Activated CD8-positive, alpha-beta memory T cell treated with anti-CD3 and anti-CD28 coated beads, Interleukin-2, amount 50 U/mL, for 48 hours (primary cell): ENCODE data around the gene PPM1N.
"Not testable (repeated sequence)": the region's sequence is repeated elsewhere in the genome, so short reads cannot be mapped to it uniquely, and the experiment has no call there.

ENCODE experiments used
- DNase-seq: peaks from one replicate; pipeline ENCODE4 v3.0.0-alpha.2; 2020

The PPM1N gene

DNA sequence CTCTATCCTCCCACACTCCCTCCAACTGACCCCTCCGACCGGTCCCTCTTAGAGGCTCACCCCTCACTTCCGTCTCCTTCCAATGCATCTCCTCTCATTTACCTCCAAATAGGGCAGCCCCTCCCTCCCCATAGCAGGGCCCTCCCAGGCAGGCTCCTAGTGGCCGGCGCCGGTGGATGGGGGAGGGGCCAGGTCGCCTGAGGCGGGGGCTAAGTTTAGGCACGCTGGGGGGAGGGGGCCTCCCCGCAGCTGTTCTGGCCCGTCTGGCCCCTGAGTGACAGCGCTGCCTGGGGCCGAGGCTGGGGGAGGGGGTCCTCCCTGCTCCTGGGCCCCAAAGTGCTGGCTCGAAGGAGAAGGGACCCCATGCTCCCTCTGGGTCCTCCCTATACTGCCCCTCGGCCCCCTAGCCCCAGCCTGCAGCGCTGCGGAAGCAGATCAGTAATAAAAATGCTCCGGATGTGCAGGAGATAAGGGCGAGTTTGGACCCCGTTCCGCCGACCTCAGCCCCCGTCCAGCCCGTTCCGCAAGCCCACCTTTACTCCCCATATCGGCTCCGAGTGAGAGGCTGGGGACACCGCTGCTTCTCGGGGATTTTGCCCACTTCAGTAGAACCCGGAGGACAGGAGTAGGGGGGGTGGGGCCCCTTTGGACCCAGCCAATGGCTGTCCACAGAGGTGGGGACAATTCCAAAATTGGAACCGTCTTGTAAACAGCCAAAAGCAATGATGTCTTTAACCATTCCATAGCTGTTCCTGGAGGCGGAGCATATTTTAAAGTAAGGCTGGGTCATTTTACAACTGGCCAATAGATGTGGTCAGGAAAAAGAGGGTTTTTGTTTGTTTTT, 5.4 kb upstream of the PPM1N start:
- no peak for DNase-seq

DNA sequence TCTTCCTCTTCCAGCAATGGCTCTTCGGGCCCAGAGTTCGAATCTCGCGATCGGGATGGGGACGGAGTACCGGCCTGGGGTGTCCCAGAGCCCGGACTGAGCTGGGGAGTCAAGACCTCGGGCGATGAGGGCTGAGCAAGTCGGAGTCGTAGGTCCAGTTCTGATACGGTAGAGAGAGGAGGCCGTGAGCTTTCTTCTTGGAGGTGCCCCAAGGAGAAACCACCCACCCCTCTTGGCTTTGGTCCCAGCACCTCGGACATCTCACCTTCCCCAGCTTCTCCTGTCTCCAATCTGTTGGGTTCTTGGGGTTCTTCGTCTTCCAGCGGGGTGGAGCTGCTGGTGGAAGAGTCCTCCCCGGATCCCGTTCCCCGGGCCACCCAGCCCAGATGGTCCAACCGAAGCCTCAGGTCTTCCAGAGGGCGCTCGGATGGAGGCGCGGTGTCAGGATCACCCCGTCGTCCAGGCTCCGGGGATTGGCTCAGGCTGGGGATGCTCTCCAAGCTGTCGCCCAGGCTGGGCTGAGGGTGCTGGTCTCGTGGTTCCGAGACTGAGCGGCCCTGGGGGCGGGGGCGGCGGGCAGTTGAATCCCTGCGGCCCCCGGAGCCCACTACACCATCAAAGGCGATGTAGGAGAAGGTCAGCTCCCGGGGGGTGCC, 3.9 kb upstream of the PPM1N start:
- no peak for DNase-seq

DNA sequence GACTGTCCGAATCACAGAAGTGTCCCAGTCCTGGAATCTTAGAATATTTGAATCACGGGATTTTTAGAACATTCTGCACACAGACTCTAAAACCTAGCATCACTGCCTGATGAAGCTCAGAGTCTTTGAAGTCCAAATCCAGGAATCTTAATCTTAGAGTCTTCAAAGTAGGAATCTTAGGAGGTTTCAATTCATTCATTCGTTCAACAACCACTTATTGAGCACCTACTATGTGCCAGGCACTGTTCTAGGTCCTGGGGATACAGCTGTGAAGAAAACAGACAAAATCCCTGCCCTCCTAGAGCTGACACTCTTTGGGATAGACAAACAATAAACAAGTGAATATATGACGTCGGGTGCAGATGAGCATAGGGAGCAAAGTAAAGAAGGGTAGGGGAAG, 3.1 kb upstream of the PPM1N start:
- no peak for DNase-seq

DNA sequence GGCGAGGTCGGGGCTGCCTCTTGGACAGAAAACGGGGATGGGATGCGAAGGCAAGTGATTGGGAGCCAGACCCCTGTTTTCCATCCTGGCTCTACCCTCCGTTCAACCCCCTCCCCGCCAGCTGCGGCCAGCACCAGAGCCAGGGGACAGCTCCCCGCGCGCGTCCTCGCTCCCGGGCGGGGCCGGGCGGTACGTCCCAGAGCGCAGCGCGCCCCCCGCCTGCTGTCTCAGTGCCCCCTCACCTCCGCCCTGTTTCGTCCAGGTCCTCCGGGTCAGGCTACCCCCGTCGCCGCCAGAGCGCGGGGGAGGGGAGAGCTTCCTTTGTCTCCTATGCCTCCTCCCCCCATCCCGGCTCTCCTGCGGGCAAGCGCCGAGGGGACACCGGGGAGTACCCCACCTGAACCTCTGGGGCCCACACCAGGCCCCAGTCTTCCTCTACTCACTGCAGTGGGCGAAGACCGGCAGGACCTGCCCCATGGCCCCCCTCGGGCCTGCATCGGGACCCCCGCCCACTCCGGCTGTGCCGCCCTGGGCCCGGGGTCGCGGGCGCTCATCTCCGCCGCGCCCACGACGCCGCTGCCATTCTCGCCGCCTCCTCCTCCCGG, 1.8 kb upstream of the PPM1N start:
- peak; percentile 76 for DNase-seq

DNA sequence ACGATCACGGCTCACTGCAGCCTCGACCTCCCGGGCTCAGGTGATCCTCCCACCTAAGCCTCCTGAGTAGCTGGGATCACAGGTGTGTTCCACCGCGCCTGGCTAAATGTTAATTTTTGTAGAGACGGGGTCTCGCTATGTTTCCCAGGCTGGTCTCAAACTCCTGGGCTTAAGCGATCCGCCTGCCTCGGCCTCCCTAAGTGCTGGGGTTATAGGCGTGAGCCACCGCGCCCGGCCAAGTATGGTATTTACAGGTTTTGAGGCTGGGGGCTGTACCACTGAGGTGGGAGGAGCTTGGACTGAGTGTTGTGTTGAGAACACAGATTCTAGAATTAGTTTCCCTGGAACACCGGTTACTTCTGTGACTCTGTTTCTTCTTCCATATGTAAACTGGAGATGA, 452 bp upstream of the PPM1N start:
- no peak for DNase-seq

DNA sequence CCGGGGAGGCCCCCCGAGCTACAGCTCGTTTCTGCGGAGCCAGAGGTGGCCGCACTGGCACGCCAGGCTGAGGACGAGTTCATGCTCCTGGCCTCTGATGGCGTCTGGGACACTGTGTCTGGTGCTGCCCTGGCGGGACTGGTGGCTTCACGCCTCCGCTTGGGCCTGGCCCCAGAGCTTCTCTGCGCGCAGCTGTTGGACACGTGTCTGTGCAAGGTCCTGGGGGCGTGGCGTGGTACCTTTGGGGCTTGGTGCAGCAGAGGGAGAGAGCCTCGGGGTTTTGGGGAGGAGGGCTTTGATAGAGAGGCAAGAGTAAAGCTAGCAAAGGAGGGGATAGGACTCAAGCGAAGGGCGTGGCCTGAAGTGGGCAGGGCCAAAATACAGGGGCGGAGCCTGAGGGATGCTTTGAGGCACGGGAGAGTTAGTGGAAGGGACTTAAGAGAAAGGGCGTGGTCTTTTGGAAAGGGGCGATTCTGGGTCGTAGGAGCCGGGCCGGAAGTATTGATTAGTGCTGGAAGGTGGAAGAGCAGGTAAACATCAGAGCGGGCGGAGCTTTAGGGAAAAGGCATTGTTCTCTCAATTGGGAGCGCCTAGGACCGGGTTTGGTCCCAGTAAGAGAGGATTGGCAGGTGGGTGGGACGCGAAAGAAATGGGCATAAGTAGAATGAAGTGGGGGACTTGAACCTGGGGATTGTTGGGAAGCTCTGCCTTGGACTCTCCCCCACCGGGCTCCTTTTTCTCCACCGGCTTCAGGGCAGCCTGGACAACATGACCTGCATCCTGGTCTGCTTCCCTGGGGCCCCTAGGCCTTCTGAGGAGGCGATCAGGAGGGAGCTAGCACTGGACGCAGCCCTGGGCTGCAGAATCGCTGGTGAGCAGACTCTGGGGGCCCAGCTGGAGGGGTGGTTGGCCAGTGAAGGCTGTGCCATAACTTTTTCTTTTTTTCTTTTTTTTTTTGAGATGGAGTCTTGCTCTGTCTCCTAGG, 1.2 kb downstream of the PPM1N start:
- DNase-seq: peak; percentile 84

DNA sequence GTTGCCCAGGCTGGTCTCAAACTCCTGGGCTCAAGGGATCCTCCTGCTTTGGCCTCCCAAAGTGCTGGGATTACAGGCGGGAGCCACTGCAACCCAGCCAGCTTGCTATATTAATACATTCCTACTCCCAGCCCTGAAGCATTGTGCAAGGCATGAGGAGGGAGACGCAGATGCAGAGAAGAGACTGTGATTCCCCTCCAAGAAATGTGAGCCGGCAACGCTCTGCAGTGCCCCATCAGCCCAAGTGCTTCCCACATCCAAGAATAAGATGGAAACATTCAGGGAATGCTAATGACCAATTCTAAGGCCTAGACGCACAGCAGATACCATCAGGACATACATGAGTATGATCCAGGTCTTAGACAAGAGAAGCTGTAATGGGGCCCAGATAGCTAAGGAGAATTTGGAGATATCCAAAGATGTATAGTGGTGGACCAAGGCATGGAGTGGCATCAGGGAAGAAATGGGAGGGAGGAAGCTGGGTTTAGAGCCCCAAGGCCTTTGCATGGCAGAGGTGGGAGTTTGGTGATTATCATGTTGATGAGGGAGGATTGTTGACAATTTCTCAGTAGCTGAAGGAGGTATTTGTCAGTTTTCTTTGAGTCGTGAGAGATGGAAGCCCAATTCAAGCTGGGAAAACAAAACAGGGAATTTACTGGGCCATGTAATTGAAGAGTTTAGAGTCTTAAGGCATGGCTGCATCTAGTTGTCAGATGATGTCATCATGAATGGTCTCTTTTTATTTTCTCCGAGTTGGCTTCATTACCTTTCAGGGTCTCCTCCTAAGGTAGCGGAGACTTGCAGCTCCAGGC, 2.9 kb downstream of the PPM1N start:
- DNase-seq: no peak

DNA sequence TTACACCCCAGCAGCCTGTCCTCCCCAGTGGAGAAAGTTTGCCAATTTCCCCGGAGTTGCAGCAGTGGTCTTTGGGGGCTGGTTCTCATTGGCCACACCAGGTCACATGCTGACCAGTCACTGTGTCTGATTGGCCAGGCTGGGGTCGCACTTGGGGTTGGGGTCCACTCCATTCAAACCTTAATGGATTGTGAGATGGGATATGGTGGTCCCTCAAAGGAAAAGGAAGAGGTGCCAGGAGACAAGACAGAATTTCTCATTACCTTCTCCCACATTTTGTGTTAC, 3.4 kb downstream of the PPM1N start:
- no peak for DNase-seq

DNA sequence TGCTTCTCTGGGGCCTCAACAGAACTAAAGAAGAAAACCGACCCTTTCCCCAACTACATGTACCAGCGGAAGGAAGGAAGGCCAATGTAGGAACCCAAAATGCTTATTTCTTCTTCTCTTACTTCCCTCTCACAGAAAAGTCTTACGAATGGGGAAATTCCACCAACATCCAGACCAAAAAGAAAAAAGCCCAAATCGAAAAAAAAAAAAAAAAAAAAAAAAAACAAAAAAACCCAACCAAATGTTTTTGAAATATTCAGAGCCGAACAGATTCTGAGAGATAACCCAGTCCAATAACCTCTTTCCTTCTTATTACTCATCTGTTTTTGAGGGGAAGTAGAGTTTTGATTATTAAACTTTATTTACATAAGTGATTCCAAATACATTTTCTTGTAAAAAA, 3.9 kb downstream of the PPM1N start:
- no peak for DNase-seq

DNA sequence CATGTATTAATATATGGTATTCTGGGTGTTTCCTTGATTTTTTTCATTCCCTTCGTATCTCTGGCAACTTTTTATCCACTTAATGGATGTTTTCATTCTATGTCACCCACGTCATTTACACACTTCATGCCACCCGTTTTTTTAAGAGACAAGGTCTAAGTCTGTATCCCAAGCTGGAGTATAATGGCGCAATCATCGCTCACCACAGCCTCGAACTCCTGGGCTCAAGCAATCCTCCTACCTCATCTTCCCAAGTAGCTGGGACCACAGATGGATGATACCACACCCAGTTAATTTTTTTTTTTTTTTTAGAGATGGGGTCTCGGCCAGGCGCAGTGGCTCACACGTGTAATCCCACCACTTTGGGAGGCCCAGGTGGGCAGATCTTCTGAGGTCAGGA, 5.7 kb downstream of the PPM1N start:
- DNase-seq: no peak

DNA sequence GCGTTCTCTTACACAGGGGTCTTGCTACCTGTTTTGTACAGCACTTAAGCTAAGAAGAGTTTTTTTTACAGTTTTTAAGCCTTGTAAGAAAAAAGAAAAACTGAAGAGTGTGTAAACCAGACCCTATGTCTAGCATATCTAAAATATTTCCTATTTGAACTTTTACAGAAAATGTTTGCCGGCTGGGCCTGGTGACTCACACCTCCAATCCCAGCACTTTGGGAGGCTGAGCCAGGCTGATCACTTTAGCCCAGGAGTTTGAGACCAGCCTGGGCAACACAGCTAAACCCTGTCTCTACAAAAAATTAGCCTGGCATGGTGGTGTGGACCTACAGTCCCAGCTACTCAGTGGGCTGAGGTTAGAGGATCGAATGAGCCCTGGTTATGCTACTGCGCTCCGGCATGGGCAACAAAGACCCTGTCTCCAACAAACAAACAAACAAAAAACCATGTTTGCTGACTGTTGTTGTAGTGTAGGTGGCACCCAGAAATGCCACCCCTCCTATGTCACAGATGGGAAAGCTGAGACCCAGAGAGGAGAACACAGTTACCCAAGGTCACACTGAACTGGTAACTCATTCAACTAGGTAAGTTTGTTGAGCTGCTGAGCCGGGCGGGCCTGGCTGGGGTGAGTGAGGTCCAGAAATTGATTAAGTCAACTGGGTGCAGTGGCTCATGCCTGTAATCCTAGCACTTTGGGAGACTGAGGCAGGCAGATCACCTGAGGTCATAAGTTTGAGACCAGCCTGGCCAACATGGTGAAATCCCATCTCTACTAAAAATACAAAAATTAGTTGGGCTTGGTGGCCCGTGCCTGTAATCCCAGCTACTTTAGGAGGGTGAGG, 7.1 kb downstream of the PPM1N start:
- no peak for DNase-seq

DNA sequence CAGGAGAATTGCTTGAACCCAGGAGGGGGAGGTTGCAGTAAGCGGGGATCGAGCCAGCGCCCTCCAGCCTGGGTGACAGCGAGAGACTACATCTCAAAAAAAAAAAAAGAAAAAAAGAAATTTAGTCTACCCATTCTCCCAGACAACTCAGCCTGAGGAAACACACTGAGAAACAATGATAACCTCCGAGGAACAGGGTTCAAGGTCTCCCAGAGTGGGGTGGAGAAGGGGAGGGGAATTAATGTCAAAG, 7.7 kb downstream of the PPM1N start:
- no peak for DNase-seq

DNA sequence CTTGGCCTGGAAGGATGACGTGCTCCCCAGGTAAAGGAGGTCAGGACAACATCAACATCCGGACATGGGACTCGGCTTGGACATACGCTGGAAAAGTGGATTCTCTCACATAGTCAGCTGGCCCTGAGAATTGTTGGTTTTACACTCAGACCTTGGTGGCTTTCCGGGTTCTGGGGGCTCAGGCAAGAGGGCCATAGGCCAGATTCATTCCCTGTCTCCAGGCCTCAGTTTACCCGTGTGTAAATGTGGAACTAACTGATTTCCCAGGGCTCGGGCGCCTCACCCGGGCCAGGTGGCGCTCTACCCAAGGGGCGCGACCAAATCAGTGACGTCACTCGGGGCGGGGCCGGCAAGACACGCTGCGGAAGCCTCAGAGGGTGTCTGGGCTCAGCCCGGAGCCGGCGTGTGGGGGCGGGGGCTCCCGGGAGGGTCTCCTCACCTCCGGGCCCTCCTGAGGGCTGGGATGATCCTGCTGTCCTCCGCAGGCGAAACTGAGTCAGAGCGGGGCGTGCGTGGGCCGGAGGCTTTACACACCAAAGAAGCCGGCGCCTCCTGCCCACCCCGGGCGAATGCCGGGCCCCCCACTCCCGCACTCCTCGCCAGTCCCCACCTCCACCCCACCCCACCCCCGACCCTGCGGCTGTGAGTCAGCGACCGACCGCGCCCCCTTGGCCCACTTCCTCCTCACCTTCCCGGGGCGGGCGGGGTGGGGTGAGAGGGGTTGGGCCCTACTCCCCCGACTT, 8.2 kb downstream of the PPM1N start:
- peak; percentile 100 for DNase-seq

DNA sequence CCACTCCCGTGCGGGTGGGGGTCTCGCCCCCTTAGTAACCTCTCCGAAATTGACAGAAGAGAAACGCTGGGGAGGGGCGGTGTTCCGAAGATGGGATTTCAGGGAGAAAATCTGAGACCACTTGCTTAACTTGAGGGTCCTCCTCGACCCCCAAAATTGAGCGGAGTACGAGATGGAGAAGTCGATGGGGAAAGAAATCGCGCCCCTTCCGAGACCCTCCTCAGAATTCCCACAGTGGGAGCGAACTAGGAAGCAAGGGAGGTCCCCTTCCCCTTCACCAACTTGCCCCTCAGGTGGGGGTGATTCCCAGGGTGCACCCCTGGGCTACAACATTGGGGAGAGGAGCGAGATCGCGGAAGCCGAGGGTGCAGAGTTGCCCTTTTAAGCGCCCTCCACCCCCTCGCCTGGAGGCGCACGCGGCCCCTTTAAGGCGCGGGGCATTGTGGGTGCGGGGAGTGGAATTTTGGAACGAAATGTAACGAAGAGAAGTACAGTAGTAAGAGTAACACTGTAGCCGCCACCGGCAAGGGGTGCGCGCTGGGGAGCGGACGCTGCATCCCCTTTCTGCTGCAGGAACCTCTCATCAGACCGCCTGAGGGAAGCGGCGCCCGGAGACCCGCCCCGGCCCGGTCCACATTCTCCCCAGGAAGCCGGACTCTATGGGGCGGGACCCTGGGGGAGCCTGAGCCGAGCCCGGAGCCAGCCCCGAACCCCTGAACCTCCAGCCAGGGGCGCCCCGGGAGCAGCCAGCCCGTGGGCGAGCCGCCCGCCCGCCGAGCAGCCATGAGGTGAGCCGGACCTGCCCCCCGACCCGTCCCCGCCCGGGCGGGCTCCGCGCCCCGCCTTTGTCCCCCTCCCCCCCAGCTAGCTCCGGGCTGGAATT, 9.0 kb downstream of the PPM1N start, which contains the start of gene VASP:
VASP (plus strand) TSS at position 491 of the 883 bp plus-strand sequence; CDS start at position 784, 293 bp downstream.
- DNase-seq: peak; percentile 92

DNA sequence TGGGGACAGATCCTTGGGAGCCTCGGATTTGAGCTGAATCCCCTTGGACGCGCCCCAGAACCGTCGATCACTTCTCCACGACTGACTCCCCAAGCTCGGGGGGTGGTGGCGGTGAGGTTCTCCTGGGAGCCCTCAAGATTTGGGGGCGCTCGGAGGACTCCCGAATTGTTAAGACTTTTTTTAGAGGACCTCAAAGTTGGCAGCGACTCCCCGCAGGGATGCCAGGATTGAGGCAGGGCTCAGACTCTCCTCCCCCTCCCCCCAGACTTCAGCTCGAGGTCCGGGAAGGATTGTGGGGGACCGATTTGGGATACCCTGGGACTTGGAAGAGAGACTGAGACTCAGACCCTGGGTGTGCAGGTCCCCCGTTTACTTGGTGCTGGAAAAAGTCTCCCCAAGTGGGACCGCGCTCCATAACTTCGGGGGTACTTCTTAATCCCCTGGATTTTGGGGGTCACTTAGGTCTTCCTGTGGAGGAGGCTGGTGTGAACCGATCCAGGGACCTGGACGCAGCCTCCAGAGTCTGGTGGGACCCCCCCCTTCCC, 9.7 kb downstream of the PPM1N start:
- no peak for DNase-seq

DNA sequence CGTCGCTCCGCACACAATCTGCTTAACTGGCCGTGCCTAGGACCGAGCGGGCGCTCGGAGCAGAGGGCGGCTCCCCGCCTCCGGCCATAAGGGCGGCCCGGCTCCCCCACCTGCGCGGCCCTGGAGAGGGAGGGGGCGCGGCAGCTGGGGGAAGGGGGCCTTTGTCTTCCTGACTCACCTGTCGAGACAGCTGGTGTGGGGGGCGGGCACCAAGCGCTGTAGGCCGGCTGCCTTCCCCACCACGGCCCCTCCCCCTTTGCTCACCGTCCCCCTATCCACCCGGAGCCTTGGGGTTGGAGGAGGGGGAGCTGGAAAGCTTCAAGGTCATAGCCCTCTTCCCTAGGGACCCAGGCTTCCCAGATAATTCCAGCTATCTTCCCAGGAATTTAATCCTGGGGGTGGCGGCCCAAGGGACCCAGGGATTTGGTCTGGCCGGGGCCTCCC, 10.2 kb downstream of the PPM1N start:
- peak; percentile 75 for DNase-seq

DNA sequence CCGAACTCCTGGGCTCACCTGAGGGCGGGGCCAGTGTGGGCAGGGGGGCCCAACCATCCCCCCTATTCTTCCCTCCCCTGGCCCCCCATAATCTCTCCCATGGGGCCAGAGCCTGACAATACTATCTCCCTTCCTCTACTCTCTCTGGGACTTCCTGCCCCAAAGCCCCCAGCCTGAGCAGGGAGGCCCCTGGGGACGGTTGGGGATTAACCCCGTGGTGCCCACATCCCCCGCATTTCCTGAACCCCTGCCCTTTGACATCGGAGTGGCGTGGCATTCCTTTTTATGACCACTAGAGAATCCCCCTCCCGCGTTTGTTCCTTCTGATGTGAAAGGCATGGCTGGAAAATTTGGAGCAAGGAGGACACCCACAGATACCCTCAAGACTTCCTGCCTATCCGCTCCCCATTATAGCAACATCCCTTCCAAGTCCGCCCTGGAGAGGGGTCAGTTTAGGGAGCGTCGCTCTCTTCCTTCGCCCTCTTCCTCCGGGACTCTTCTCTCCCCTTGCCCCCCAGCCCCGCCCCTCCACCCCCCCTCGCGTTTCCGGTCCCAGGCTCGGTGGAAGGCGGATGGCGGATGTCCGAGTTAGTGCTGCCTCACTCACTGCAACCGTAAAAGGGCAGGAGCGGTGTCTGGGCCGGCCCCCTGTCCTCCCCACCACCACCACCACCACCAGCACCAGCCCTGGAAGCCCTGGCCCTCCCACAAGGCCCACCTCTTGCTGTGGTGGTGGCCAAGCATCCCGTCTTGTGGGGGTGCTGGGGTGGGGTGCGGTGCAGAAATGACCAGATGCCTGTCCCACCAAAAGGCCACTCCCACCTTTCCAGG, 10.8 kb downstream of the PPM1N start:
- DNase-seq: no peak

DNA sequence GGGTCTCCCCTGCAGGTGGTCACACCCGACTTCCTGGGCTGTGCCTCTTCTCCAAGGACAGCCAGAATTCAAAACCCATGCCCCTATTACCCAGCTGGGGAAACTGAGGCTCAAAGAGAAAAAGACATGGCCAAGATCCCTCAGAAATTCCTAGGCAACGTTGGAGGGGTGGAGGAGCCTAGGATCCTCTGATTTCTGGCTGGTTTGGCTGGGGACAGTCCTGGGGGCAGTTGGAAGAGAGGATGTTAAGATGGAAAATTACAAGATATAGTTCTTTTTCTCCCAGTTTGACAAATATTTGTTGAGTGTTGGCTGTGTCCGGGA, 11.4 kb downstream of the PPM1N start:
- no peak for DNase-seq

DNA sequence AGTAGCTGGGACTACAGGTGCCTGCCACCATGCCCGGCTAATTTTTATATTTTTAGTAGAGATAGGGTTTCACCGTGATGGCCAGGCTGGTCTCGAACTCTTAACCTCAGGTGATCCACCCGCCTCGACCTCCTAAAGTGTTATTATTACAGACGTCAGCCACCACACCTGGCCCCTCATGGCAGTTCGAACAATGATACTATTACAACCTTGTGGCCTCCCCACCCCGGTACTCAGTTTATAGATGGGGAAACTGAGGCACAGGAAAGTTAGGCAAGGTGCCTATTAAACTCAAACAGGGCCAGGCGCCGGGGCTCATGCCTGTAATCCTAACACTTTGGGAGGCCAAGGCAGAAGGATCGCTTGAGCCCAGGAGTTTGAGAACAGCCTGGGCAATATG, 12.1 kb downstream of the PPM1N start:
- not testable (repeated sequence) for DNase-seq
